ENCODE measurements around the gene CIROP. TPM values are rescaled to one million over a fixed set of nuclear protein-coding genes. Genes with fewer than 3 reads are reported as not detected.

The CIROP gene
- total RNA-seq, 1 donor from 2014 or later: not detected

DNA sequence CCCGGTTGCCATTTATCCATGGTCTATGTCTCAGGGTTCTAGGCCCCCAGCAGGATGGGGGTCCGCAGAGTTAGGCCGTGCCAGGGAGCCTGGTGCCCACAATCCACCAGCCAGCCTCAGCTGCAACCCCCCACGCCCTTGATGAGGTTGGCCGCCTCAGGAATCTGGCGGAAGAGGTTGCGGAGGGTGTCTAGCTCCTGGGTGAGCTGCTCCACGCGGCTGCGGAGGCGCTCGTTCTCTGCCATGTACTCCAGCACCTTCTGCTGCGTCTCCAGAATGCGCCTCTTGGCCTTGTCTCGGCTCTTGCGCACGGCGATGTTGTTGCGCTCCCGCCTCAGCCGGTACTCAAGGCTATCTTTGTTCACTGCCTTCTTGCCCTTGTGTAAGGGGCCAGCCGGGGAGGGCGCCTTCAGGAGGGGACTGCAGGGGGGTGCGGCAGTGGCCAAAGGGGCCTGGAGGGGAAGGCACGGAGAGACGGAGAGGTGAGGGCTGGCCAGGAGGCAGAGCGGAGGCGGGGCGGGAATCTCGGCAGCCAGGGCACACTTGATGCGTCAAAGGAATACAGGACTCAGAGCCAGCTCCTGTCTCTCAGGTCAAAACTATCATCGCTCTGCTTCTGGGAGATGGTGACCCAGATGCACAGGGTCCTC, 12.7 kb upstream of the CIROP start:
- H3K36me3 Mint-ChIP-seq (ENCODE audit: low read depth): no peaks in the 10 kb centered on the region
- ChIA-PET CTCF (no interaction called here), POLR2A (no interaction called here)
- no peak overlapping the region for H3K4me3 Mint-ChIP-seq
- TF ChIP-seq, protein P1, sequence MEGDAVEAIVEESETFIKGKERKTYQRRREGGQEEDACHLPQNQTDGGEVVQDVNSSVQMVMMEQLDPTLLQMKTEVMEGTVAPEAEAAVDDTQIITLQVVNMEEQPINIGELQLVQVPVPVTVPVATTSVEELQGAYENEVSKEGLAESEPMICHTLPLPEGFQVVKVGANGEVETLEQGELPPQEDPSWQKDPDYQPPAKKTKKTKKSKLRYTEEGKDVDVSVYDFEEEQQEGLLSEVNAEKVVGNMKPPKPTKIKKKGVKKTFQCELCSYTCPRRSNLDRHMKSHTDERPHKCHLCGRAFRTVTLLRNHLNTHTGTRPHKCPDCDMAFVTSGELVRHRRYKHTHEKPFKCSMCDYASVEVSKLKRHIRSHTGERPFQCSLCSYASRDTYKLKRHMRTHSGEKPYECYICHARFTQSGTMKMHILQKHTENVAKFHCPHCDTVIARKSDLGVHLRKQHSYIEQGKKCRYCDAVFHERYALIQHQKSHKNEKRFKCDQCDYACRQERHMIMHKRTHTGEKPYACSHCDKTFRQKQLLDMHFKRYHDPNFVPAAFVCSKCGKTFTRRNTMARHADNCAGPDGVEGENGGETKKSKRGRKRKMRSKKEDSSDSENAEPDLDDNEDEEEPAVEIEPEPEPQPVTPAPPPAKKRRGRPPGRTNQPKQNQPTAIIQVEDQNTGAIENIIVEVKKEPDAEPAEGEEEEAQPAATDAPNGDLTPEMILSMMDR (IDR thresholded peaks at IDR 0.05): no peak
- intact Hi-C loops (cut with micrococcal nuclease): no loop called here
- DNase-seq: no peak
- peaks cover 36% of the 10 kb centered on the region for H3K4me1 Mint-ChIP-seq
- H3K9me3 Mint-ChIP-seq: no peaks in the 10 kb centered on the region
- no peak overlapping the region for H3K27ac Mint-ChIP-seq
- no peak for ATAC-seq (ENCODE audit: low read depth)
- H3K27me3 Mint-ChIP-seq: peaks cover 8% of the 10 kb centered on the region

DNA sequence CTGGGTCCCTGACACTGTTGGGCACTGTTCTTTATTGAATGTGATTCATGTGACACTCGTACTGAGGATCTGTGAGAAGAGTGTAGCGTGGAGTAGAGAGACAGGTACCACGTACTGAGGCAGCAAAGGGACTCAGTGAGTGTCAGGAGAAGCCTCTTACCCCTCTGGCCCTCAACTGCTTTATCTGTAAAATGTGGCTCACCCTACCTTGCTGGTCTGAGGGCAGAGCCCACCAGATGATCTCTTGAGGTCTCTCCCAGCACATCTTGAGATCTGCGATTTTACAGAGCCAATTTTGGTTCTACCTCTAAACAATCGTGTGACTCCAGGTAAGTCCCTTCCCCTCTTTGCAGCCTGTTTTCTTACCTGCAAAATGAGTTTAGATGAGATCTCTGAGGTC, 11.1 kb upstream of the CIROP start:
- TF ChIP-seq, protein P1 (IDR thresholded peaks at IDR 0.05): no peak
- peaks cover 8% of the 10 kb centered on the region for H3K27me3 Mint-ChIP-seq
- H3K27ac Mint-ChIP-seq: no peak overlapping the region
- intact Hi-C loops (cut with micrococcal nuclease): no loop called here
- H3K36me3 Mint-ChIP-seq (ENCODE audit: low read depth): no peaks in the 10 kb centered on the region
- no peaks in the 10 kb centered on the region for H3K9me3 Mint-ChIP-seq
- ChIA-PET CTCF (no interaction called here), POLR2A (no interaction called here)
- no peak overlapping the region for H3K4me3 Mint-ChIP-seq
- DNase-seq (no peak), ATAC-seq (ENCODE audit: low read depth) (no peak)
- peaks cover 21% of the 10 kb centered on the region for H3K4me1 Mint-ChIP-seq

DNA sequence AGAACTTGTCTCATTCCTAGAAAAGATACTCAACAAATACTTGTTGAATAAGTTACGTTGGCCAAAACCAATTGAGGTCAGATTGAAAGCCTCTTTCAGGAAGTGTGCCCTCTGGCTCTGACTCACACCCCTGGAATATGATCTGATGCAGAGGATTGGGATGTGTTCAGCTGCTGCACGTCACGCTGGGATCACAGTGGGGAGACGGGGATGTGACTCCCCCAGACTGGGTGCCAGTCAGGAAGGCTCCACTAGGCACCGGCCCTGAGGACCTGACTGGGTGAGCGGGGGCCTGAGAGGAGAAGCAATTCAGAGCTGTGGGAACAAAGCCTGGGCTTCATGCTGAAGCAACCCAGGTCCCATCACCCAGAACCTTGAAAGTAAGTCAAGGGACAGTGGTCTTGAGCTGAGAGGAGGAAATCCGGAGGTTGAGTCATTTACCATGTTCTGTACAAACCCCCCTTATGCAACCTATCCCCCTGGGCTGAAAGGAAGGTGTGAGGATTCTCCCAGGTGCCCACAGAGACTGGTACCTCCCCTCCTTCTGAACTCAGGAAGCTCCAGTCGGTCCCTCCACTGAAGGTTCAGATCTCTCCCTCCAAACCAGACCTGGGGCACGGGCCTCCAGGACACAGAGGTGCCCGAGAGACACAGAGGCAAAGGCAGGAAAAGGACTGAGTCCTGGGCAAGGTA, 10.4 kb upstream of the CIROP start:
- H3K27ac Mint-ChIP-seq: no peak overlapping the region
- no peak for DNase-seq
- H3K9me3 Mint-ChIP-seq: no peaks in the 10 kb centered on the region
- H3K27me3 Mint-ChIP-seq: peaks cover 8% of the 10 kb centered on the region
- no peak for ATAC-seq (ENCODE audit: low read depth)
- intact Hi-C loops (cut with micrococcal nuclease): no loop called here
- TF ChIP-seq, protein P1 (IDR thresholded peaks at IDR 0.05): no peak
- POLR2A ChIA-PET: no interaction called here
- CTCF ChIA-PET: no interaction called here
- peaks cover 14% of the 10 kb centered on the region for H3K4me1 Mint-ChIP-seq
- no peaks in the 10 kb centered on the region for H3K36me3 Mint-ChIP-seq (ENCODE audit: low read depth)
- H3K4me3 Mint-ChIP-seq: no peak overlapping the region

DNA sequence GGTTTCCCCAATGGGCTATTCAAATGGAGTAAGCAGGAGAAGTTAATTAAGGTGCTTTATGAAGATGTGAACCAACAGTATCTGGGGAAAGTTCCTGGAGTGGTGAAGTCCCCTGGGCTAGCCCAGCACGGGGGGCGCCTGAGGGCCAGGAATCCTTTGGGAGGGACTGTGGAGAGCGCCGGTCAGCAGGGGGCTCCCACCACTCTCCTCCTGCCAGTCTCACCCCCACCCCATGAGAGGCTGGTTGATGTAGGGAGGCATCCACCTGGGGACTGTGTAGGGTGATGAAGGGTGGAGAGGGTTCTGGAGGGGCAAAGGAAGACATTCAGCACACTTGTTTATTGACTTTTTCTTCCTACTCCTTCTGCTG, 9.9 kb upstream of the CIROP start:
- Mint-ChIP-seq H3K27me3 (peaks cover 8% of the 10 kb centered on the region), H3K4me3 (no peak overlapping the region), H3K36me3 (ENCODE audit: low read depth) (no peaks in the 10 kb centered on the region), H3K27ac (no peak overlapping the region), H3K9me3 (no peaks in the 10 kb centered on the region), H3K4me1 (peaks cover 9% of the 10 kb centered on the region)
- POLR2A ChIA-PET: no interaction called here
- intact Hi-C loops (cut with micrococcal nuclease): no loop called here
- CTCF ChIA-PET: no interaction called here
- no peak for DNase-seq
- ATAC-seq (ENCODE audit: low read depth): no peak
- TF ChIP-seq, protein P1 (IDR thresholded peaks at IDR 0.05): no peak

DNA sequence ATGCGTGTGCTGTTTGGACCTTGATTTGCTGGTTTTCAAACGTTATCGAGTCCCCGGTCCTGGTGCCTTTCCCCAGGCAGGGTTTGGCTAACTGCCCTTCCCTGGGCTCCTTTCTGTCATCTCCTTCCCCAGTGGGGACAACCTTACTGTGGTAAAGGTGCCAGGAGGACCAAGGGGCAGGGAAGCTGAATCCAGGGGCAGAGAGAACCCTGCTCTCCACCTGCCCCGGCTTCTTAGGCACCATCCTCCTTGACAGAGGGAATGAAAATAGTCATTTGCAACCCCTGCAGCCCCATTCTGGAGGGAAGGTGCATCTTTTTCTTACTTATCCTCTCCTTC, 9.3 kb upstream of the CIROP start:
- Mint-ChIP-seq H3K4me1 (peaks cover 3% of the 10 kb centered on the region), H3K27me3 (peaks cover 8% of the 10 kb centered on the region), H3K9me3 (no peaks in the 10 kb centered on the region), H3K4me3 (no peak overlapping the region), H3K36me3 (ENCODE audit: low read depth) (no peaks in the 10 kb centered on the region), H3K27ac (no peak overlapping the region)
- DNase-seq: no peak
- CTCF ChIA-PET: interaction anchor here (0.7 kb wide), 1 partner anchor 222 kb away, joined by 3 read pairs; no protein-coding TSS in a partner anchor
- no peak for ATAC-seq (ENCODE audit: low read depth)
- TF ChIP-seq, protein P1 (IDR thresholded peaks at IDR 0.05): no peak
- POLR2A ChIA-PET: no interaction called here
- intact Hi-C loops (cut with micrococcal nuclease): no loop called here
